HG02588 (cell line): Measurements from ENCODE around the gene CD248.

Experiments used
- ATAC-seq: cut with Tn5 transposase; IDR thresholded peaks from one replicate; pipeline ENCODE4 v1.9.1; 2021; ENCODE audit warnings: mild to moderate bottlenecking, moderate library complexity; ENCODE audit not compliant: unreplicated experiment

CD248 gene

DNA sequence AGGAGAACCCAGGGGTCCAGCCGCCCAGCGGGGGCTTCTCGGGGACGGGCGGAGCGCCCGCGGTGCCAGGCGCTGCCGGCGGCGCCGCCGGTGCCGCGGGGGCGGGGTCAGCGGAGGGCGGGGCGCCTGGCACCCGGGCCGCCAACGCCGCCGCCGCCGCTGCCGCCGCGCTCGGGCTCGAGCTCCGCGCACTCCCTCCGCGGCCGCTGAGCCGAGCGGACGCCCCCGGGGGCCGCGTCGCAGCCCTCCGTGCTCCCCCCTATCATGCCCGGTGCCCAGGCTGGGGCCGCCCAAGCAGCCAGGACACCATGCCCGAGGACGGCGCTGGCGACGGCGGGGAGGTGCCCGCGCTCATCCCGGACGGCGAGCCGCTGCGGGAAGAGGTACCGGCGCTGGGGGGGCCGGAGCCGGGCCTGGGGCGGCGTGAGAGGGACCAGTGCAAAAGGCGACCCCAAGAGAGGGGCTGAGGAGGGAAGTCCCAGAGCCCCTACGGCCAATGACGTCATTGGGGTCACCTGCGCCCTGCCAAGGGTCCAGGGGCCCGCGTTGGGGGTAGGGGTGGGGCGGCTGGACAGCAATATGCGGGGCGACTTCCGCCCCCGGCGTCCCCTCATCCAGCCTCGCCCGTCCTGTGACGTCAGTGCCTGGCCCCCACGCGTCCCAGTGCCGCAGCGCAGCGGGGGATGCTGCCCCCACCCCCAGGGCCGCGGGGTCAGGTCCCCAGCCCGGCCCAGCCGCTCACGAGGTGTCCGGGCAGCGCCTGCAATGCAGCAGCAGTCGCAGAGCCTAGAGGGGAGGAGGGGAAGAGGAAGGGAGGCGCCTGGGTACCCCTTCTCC lies 24.9 kb downstream of the CD248 start, which contains the start of gene TMEM151A:
TMEM151A (plus strand) TSS at position 189 of the 837 bp plus-strand sequence; CDS start at position 309, 120 bp downstream.
- no peak for ATAC-seq

DNA sequence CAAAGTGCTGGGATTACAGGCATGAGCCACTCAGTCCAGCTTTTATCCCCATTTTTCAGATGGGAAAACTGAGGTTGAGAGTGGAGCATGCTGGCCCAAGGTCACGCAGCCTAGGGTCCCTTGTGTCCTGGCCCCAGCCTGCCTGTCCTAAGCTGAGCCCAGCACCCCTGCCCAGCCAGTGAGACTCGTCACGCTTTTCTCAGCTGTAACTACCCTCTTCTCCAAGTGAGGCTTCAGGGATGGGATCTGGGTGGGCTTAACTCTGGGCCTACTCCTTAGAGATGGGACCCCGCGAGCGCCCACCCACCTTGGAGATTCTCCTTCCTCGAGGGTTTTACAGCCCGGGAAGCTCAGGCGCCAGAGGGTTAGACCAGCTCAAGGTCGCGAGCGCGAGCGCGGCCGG lies 25.5 kb downstream of the CD248 start:
- no peak for ATAC-seq

DNA sequence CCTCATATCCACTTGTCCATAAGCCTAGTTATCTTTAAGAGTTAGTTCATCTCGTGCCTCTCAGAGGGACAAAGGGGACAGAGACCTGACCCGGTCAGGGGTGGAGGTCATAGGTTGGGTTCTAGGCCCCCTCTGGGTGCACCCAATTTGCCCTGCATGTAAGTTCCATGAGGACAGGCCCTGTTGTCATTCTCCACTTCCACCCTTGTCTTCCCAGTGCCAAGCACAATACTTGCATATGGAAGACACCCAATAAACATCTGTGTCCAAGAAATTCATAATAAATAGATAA lies 26.6 kb downstream of the CD248 start:
- no peak for ATAC-seq

DNA sequence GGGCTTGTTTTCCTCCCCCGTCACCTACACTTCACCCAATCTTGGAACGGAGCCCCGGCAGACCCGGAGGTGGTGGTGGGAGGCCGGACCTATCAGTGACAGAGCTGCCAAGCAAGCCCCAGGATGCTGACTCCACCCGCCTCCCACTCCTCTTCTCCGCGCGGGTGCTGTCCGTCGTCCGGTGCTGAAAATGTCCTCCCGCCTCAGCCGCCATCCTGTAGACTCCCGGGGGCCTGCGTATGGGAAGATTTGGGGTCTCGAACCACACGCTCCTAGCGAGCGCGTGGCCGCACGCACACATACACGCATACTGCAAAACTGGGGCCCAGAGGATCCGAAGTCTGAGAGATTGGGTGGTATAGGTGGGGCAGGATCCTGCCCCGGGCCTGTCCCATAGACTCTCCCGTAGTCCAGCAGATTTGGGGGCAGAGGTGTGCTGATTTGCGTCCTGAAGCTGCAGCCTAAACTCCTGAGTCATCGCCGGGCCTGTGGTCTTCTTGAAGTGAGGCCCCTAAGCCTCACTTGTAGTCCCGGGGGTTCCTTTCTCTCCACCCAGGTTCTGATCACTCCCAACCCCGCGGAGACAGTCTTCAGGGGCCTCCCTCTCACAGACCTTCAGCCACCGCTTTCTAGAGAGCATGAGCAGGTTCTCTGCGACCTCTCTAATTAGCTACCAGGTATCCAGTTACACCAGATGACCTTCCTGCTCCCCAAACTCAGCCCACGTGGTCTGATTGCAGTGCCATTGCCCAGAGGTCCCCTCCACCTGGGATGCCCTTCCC lies 27.1 kb downstream of the CD248 start:
- ATAC-seq: peak; percentile 23

DNA sequence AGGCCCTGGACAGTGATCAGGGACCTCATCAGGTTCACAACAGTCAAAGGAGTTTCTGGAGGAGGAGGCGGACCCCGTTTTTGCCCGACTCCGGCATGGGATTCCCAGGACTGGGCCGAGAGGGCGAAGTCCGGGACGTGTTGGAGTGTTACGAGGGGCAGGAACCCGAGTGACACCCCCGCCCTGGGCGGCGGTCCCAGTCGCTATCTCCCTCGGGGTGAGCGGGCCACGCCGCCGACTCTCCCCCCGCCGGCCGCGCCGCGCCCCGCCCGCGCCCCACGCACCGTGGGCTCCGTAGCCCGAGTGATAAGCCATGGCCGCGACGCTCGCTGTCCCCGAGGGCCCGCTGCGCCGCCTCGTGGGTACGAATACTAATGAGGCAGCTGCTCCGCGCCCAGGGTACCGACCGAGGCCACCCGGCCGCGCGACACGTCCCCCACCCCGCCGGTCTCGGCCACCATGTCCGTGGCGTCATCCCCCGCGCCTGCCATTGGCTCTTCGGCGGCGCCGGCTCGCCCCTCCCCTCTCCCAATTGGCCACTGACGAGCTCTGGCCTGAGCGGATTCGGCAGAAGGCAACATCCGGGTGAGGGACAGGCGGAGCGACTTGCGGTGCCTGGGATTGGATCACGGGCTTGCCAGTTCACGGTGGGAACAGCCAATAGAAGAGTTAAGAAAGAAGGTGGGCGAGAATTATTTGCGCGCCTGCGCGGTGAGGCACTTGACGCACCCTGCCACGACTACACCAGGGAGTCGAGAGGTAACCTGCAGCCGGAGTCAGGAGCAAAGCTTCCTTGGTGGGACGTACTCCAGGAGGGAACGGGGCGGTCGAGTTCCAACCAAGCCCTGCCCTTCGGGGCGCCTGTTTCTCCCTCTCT lies 27.9 kb downstream of the CD248 start, which contains the start of gene YIF1A:
YIF1A (minus strand) TSS at position 473 of the 877 bp plus-strand sequence; CDS start at position 315, 158 bp downstream.
- peak; percentile 86 for ATAC-seq

DNA sequence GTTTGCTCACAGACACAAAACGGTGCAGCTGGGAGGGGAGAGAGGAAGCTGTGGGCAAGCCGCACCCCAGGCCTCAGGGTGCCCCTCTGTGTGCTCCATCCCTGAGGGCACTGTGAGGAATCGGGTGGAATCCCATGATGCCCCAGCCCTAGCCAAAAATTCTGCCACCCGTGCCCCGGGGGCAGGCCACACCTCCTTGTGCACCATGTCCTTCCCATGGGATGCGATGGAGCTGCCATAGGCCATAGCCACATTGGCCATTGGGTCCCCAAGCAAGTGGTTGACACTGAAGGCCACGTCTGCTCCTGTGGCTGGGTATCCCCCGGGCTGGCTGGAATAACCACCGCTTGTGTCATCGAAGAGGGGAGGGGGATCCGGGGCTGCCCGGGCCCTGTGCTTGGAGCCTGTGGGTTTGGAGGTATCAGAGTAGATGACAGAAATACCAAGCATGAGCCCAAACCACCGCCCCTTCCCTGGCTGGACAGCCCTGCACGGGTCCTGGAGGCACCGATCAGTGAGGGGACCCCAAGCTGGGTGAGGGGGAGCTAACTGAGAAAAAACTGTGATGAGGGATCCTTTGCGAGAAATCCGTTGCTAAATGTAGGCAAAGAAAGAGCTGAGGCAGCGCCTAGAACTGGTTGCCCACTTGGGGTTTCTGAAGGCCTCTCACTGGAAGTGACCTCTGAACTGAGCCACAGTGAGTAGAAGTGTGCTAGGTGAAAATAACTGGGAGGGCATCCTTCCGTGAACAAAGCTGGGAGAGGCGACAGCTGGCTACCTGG lies 28.8 kb downstream of the CD248 start:
- ATAC-seq: no peak

DNA sequence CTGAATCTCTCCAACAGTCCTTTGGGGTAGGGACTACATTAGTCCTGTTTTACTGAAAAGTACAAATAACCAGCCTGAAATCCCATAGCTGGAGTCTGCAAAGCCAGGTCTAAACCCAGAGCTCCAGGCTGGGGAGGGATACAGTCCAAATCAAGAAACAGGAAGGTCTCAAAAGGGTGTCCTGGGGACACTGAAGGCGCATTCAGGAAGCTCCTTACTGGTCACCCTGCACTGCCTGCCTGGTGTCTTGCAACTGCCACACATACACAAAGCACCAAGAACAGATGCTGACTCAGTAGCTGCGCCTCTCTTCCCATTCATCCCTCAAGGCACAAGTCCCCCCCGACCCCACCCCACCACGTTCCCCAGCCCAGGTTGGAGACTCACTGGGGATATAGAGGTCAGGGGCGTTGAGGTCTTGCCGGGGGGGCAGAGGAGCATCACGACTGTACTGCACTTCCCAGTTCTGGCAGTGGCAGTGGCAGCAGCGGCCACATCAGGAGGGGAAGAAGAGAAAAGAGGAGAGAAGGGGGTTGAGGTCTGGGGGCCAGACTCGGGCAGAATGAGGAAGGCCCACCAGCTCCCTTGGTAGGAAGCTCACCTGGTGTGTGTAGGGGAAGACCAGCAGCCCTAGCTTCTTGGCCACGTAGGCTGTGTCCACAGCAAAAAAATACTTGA lies 29.5 kb downstream of the CD248 start:
- ATAC-seq: no peak

DNA sequence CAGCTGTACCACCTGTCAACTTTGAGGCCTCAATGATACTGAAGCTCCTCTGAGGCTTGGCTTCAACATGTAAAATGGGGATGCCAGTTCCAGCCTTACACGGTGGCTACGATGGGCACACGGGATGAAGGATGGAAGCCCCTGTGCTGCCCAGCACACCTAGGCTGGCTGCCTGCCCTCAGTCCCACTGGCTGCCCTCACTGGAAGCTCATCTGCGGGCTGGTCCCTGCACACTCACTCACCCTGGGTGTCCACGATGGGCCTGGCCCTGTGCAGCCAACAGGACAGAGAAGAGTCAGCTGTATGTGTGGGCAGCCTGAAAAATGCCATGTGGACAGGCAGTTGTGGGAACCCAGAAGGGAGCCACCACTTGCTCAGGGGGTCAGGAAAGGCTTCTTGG lies 30.1 kb downstream of the CD248 start:
- no peak for ATAC-seq

DNA sequence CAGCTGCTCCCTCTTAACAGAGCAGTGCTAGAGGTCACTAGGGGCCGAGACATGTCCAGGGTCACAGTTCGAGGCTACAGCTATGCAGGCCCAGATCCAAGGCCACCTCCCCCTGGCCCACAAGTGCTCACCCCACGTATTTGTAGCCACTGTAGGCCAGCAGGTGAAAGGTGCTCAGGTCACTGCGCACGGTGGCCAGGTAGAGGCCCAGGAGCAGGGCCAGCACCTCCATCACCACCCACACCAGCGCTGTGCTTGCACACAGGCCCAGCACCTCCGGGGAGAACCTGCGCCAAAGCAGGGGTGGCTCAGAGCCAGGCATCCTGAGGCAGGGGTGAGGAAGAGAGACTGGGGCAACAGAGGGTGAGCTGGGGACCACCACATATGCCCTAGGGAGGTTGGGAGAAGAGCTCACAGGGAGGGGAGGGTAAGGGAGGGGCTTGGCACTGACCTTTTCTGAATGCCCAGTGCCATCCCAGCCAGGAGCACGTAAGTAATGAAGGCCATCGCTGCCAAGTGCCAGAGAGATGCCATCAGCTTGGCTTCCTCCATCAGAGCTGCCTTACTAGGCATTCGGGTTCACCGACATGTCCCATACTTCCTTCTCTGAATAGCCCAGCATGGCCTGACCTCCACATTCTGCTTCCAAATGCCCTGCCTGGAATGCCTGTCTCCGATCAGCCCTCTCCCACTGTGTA lies 31.4 kb downstream of the CD248 start:
- no peak for ATAC-seq

DNA sequence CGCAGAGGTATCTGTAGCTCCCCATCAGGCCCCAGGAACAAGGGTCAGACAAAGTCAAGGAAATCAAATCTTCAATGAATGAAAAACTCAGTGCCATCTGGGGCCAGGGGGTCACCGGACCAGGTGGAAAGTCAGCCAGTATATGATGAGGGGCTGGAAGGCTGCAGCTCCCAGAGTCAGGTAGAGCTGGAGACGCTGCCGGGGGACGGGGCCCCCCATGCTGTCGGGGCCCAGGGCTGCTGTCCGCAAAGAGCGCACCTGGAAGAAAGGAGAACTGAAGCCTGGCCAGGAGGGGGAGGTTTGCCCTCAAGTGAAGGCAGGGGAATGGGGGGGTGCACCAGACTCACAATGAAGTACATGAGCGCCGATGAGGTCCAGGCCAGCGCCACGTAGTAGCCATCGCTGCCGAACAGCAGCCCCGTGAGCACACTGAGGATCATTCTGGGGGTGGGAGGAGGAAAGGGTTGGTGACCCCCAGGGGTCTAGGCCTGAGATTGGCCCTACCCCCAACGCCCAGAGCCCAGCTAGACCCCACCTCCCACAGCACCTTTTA lies 32.2 kb downstream of the CD248 start:
- no peak for ATAC-seq

DNA sequence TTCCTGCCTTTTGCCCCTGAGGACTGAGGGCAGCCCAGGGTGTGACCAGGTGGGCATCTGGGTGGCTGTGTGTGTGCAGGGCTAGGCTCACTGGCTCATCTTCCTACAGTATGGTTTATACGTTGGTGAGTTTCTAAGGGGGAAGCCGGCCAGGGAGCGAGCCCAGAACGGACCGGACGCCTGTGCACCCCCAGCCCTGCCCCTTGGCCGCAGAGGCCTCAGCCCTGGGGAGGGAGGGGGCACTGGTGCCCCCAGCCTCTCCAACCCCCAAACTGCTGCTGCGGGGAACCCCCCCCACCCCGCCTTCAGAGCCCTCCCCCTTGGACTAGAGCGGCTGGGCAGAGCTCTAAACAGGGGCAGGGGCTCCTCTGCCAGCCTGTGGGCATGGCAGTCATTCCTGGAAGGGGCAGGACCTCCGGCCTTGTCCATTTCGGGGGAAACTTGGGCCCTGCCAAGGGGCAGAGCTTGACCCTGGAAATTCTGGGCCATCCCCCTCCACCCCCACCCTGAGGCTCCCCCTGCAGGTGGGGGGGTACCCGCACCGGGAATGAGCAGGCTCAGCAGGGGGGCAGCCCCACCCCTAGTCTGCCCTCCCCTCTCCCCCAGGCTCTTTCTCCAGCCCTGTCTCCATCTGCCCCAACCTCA lies 33.3 kb downstream of the CD248 start:
- ATAC-seq: no peak

DNA sequence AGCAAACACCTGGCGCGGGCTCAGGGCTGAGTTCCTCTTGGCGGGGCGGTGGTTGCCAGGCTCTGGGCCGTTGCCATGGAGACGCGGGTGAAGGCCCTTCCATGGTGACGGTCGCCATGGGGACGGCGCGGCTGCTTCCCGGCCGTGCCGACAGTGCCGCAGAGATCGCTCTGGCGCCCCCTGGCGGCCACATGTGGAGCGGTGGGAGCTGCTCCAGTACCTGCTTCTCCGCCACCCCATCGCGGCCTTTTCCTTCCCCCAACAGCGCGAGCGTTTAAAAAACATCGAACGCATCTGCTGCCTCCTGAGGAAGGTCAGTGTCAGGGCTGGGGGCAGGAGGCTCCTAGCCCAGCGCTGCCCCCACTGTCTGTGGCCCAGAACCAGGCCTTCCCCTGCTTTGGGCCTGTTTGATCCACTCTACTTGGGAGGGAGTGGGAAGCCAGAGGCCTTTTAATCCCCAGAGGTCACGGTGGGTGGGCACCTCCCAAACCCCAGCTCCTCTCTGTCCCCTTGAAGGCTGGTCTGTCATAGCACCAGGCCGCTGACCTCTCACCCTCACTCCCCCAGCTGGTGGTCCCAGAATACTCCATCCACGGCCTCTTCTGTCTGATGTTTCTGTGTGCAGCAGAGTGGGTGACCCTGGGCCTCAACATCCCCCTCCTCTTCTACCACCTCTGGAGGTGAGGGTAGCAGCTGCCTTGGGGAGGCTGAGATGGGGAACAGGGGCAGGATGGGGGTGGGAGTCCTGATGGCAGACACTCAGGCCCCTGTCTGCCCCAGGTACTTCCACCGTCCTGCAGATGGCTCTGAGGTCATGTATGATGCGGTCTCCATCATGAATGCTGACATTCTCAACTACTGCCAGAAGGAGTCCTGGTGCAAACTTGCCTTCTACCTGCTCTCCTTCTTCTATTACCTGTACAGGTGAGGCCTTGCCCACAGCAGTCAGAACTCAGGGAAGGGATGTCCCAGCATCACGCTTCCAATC lies 34.1 kb downstream of the CD248 start:
- ATAC-seq: peak; percentile 73

DNA sequence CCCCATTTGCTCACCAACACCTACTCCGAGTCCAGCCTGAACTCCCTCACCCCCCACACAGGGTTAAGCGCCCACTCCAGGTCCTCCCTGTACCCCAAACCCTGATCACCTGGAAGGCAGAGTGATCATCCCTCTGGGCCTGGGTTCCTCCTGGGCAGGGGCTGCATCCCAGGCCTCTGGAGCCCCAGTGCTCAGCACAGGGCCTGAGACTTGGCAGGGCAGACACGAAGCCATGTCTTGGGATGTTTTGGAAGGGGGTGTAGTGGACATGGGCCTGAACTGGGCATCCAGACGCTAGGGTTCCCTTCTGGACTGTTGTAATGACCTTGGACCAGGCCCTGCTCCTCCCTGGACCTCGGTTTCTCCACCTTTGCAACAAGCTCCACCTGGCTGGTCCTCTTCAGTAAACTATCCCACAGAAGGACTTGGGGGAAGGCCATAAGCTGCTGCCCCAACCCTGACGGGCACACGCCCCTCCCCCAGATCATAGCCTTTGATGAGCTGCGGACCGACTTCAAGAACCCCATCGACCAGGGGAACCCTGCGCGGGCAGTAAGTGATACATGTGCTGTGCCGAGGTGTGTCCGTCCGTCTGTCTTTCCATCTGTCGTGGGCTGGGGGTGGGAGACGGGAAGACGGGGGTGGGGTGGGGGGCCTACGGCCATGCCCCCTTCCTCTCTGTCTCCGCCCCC lies 34.9 kb downstream of the CD248 start:
- no peak for ATAC-seq

DNA sequence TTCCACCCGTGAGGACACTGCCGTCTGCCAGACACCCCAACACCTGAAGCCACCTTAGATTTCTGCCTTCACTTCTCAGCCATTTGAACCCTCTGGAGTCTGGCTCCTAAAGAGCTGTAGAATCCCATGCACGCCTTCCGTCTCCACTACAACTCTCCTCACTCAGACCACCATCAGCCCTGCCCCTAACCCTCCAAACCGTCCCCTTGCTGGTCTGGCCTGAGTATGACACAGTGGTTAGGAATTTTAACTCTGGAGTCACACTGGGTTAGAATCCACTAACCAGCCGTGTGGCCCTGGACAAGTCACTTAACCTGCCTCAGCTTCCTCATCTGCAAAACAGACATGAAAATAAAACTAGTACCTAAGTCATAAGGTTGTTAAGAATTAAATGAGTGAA lies 35.8 kb downstream of the CD248 start:
- ATAC-seq: no peak

DNA sequence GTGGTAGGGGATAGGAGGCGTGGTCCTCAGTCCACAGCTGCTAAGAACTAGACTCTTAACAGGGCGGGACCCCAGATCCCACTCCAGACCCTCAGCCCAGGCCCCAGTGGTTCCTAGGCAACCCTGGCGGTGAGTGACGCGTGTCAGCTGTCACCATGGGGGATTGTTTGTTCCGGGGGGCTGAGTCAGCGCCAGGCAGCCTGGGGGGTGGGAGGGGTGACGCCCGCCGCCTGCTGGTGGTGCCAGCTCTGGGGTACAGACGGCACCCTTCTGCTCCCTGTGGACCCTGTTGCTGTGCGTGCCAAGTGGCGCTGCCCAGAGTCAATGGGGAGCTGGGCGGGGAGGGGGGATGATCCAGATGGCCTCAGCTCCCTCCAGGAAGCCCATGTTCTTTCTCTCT lies 36.4 kb downstream of the CD248 start:
- ATAC-seq: no peak

DNA sequence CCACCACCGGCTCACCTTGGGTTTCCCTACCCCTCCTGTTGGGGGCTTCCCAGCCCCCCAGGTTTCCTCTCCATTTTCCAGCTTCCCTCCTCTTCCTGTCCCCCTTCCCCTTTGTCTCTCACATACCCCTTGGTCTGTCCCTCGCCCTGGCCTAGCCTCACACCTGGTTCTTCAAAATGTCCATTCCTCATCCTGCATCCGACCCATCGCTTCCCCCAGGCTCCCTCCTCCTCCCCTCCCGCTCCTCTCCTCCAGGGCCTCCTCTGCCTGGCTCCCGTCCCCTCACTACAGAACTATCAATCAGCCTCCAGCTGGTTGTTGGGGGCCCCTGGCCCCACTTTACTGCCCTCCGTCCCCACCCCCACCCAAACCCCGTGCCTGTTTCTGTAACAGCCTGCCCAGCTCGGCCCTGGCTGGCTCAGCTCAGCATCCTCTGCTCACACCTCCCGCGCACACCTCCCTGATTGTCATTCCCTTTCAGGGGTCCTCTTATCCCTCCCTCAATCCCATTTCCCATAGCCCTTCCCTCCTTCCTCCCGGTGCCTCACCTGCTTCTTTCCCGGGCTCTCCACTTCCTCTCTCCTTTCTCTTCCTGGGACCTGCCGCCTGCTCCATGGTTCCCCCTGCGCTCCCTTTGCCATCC lies 37.6 kb downstream of the CD248 start:
- ATAC-seq: no peak
